ENCODE data around the gene TBX21. TPM values are rescaled to one million over a fixed set of nuclear protein-coding genes. Genes with fewer than 3 reads are reported as not detected.

Gene TBX21
- total RNA-seq, 1 experiment from 2014 or later = not detected

DNA sequence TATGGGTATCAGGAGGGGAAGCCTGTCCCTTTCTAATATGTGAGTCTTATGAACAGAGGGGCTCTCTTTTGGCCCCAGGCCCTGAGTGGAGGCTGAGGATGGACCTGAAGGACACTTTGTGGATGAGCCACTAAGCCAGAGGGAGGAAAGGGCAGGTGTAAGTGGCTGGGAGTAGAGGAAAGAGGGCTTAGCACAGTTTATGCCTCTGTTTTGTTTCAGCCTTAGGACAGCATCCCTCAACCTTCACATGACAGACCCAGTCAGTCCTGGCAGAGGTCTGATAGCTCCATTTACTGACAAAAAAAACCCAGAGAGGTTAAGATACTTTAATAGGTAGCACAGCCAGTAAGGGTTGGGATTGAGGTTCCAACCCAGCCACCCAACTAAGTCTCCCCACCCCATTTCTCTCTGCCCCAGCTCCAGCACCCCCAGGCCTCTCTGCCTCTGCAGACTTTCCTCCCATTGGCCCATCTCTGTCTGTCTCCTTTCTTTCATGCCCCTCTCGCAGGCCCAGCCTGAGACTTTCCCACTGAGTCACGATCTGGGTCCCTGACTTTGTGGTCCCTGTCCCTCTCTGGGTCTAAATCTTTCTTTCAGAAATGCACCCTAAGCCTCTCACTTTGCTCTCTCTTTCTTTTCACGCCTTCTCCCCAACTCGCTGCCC lies 4.7 kb upstream of the TBX21 start:
- Mint-ChIP-seq H3K27ac (ENCODE audit: low read depth, unreplicated experiment) (no peak overlapping the region), H3K36me3 (ENCODE audit: insufficient read depth, unreplicated experiment) (no peaks in the 10 kb centered on the region), H3K27me3 (ENCODE audit: insufficient read depth, unreplicated experiment) (peaks cover 93% of the 10 kb centered on the region), H3K4me1 (ENCODE audit: insufficient read depth, unreplicated experiment) (no peaks in the 10 kb centered on the region), H3K9me3 (ENCODE audit: unreplicated experiment) (no peaks in the 10 kb centered on the region), H3K4me3 (ENCODE audit: unreplicated experiment) (no peak overlapping the region)
- DNase-seq (ENCODE audit: unreplicated experiment) = no peak
- BruUV-seq (replicated peaks) = no TSS peak
- TF ChIP-seq, protein P1, sequence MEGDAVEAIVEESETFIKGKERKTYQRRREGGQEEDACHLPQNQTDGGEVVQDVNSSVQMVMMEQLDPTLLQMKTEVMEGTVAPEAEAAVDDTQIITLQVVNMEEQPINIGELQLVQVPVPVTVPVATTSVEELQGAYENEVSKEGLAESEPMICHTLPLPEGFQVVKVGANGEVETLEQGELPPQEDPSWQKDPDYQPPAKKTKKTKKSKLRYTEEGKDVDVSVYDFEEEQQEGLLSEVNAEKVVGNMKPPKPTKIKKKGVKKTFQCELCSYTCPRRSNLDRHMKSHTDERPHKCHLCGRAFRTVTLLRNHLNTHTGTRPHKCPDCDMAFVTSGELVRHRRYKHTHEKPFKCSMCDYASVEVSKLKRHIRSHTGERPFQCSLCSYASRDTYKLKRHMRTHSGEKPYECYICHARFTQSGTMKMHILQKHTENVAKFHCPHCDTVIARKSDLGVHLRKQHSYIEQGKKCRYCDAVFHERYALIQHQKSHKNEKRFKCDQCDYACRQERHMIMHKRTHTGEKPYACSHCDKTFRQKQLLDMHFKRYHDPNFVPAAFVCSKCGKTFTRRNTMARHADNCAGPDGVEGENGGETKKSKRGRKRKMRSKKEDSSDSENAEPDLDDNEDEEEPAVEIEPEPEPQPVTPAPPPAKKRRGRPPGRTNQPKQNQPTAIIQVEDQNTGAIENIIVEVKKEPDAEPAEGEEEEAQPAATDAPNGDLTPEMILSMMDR (IDR thresholded peaks at IDR 0.05; ENCODE audit: unreplicated experiment) = no peak
- intact Hi-C loops (cut with micrococcal nuclease) = no loop called here
- ChIA-PET CTCF (interaction anchor here (0.6 kb wide), 1 partner anchor 539 kb away, joined by 3 read pairs; no protein-coding TSS in a partner anchor), POLR2A (no interaction called here)

DNA sequence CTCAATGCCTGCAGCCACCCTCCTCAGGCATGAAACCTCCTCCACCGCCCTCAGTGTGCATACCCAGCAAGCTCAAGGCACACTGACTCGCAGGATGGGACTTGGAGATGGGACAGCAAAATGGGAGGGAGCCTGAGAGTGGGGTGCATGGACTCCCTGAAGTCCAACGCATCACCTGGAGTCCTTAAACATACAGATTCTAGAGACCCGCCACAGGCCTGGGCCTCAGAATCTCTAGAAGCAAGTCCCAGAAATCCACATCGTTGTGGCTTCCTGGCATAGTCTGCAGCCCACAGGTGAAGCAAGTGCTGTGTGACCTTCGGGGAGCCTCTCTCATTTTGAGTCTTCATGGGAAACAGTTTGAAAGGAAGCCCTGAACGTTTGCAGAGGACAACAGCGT lies 3.6 kb upstream of the TBX21 start:
- H3K36me3 Mint-ChIP-seq (ENCODE audit: insufficient read depth, unreplicated experiment) = no peaks in the 10 kb centered on the region
- POLR2A ChIA-PET = interaction anchor here (0.6 kb wide), 1 partner anchor 73 kb away, joined by 3 read pairs; no protein-coding TSS in a partner anchor
- intact Hi-C loops (cut with micrococcal nuclease) = no loop called here
- CTCF ChIA-PET = no interaction called here
- H3K27ac Mint-ChIP-seq (ENCODE audit: low read depth, unreplicated experiment) = no peak overlapping the region
- peaks cover 93% of the 10 kb centered on the region for H3K27me3 Mint-ChIP-seq (ENCODE audit: insufficient read depth, unreplicated experiment)
- no TSS peak for BruUV-seq (replicated peaks)
- no peak overlapping the region for H3K4me3 Mint-ChIP-seq (ENCODE audit: unreplicated experiment)
- DNase-seq (ENCODE audit: unreplicated experiment) = no peak
- H3K4me1 Mint-ChIP-seq (ENCODE audit: insufficient read depth, unreplicated experiment) = no peaks in the 10 kb centered on the region
- TF ChIP-seq, protein P1 (IDR thresholded peaks at IDR 0.05; ENCODE audit: unreplicated experiment) = no peak
- no peaks in the 10 kb centered on the region for H3K9me3 Mint-ChIP-seq (ENCODE audit: unreplicated experiment)

DNA sequence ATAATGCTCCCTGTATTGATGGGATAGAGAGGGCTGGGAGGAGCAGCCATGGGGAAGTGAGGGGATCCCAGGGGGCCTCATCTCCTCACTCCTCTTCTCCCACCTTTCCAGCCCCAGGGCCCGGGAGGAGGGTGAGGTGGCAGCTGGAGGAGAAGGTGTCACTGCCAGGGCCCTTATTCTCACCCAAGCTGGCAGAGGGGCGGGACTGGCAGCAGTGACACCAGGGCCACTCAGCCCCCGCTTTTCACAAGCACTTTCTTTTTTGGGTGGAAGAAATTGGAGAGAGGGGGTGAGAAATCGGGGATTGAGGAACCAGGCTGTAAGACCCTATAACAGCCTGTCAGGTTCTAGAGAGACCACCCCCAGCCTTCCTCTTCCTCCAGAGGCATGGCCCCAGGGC lies 2.4 kb upstream of the TBX21 start:
- no peaks in the 10 kb centered on the region for H3K4me1 Mint-ChIP-seq (ENCODE audit: insufficient read depth, unreplicated experiment)
- BruUV-seq (replicated peaks) = no TSS peak
- no peaks in the 10 kb centered on the region for H3K9me3 Mint-ChIP-seq (ENCODE audit: unreplicated experiment)
- POLR2A ChIA-PET = no interaction called here
- no peaks in the 10 kb centered on the region for H3K36me3 Mint-ChIP-seq (ENCODE audit: insufficient read depth, unreplicated experiment)
- intact Hi-C loops (cut with micrococcal nuclease) = no loop called here
- TF ChIP-seq, protein P1 (IDR thresholded peaks at IDR 0.05; ENCODE audit: unreplicated experiment) = no peak
- peaks cover 86% of the 10 kb centered on the region for H3K27me3 Mint-ChIP-seq (ENCODE audit: insufficient read depth, unreplicated experiment)
- no peak for DNase-seq (ENCODE audit: unreplicated experiment)
- CTCF ChIA-PET = no interaction called here
- H3K4me3 Mint-ChIP-seq (ENCODE audit: unreplicated experiment) = no peak overlapping the region
- H3K27ac Mint-ChIP-seq (ENCODE audit: low read depth, unreplicated experiment) = no peak overlapping the region

DNA sequence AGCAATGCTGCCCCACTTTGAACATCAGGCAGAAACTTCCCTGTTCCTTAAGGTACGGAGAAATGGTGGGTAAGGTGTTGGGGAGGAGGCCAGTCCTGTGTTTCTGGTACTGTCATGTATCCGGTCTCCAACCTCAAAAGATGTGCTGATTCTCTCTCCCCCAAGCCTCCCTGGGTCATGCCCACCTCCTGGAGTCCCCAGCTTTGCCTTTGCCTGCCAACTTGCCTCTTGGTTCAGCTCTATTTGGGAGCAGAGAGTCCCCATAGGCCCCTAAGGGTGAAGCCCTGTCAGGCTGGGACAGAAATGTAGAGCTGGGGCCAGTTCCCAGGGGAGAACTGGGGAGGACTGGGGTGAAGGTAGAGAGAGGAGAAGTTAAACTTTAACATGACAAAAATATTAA lies 1.6 kb upstream of the TBX21 start:
- CTCF ChIA-PET = no interaction called here
- no TSS peak for BruUV-seq (replicated peaks)
- no peaks in the 10 kb centered on the region for H3K36me3 Mint-ChIP-seq (ENCODE audit: insufficient read depth, unreplicated experiment)
- H3K27me3 Mint-ChIP-seq (ENCODE audit: insufficient read depth, unreplicated experiment) = peaks cover 79% of the 10 kb centered on the region
- no peak overlapping the region for H3K4me3 Mint-ChIP-seq (ENCODE audit: unreplicated experiment)
- H3K9me3 Mint-ChIP-seq (ENCODE audit: unreplicated experiment) = no peaks in the 10 kb centered on the region
- intact Hi-C loops (cut with micrococcal nuclease) = no loop called here
- POLR2A ChIA-PET = no interaction called here
- H3K4me1 Mint-ChIP-seq (ENCODE audit: insufficient read depth, unreplicated experiment) = no peaks in the 10 kb centered on the region
- no peak for DNase-seq (ENCODE audit: unreplicated experiment)
- no peak overlapping the region for H3K27ac Mint-ChIP-seq (ENCODE audit: low read depth, unreplicated experiment)
- TF ChIP-seq, protein P1 (IDR thresholded peaks at IDR 0.05; ENCODE audit: unreplicated experiment) = no peak
